Thoracic aorta (tissue), 2 donors: ENCODE data around the gene RPGRIP1L. TPM values are rescaled to one million over a fixed set of nuclear protein-coding genes. Genes with fewer than 3 reads are reported as not detected.

Experiments used
- ATAC-seq: fragments of 150-250 bp; one replicate; pipeline ENCODE4 v1.8.0; 2017; ENCODE audit warnings: low read depth; ENCODE audit not compliant: insufficient number of reproducible peaks, low FRiP score
- DNase-seq: peaks from one replicate; pipeline ENCODE4 v3.0.0-alpha.2; 2020; ENCODE audit warnings: low spot score
- H3K27ac ChIP-seq, 2 donors: fragments of 200-600 bp; sonication (generic); 1 replicate in 1 of 2; 2 replicates in 1 of 2; pipeline ENCODE4 v1.5.1; 2016; ENCODE audit warnings: mild to moderate bottlenecking in 2 of 2, moderate library complexity in 2 of 2
- H3K27me3 ChIP-seq: fragments of 200-600 bp; sonication (generic); replicated peaks from 2 replicates; pipeline ENCODE4 v1.6.0; 2016; ENCODE audit warnings: mild to moderate bottlenecking; ENCODE audit not compliant: insufficient read depth
- H3K36me3 ChIP-seq: fragments of 200-600 bp; sonication (generic); one replicate; pipeline ENCODE4 v1.5.1; 2016
- H3K4me1 ChIP-seq, 2 donors: fragments of 200-600 bp; sonication (generic); 1 replicate in 1 of 2; 2 replicates in 1 of 2; pipeline versions ENCODE4 v1.5.1 to v1.6.0; 2016; ENCODE audit warnings: low read depth in 2 of 2, mild to moderate bottlenecking in 1 of 2; ENCODE audit not compliant: control insufficient read depth in 1 of 2
- H3K4me3 ChIP-seq: fragments of 200-600 bp; sonication (generic); 2 replicates; pipeline ENCODE4 v1.5.1; 2016; ENCODE audit warnings: mild to moderate bottlenecking
- H3K9me3 ChIP-seq: fragments of 200-600 bp; sonication (generic); 2 replicates; pipeline ENCODE4 v1.5.1; 2016
- total RNA-seq, 2 donors: library from RNA; depleted of rRNA; stranded (reverse); fragments of >200 nt; gene quantifications; one replicate each; pipeline versions ENCODE4 v1.1.0 to v1.2.3, GENCODE V29; 2016
- TF ChIP-seq, protein P1 (sequence below): fragments of 200-600 bp; sonication (generic); IDR thresholded peaks from one replicate; pipeline ENCODE4 v1.5.1; 2019; ENCODE audit warnings: antibody characterized with exemption

RPGRIP1L gene
- total RNA-seq, 2 donors from 2014 or later = 3.4 to 9.1 TPM

- Histone ChIP-seq H3K27me3 (no peaks in the 10 kb centered on the region), H3K4me1 (no peaks in the 10 kb centered on the region), H3K27ac (no peak overlapping the region), H3K4me3 (no peak overlapping the region), H3K36me3 (no peaks in the 10 kb centered on the region), H3K9me3 (peaks cover 9% of the 10 kb centered on the region)
- ATAC-seq = no peak
- no peak for DNase-seq
- TF ChIP-seq, protein P1, sequence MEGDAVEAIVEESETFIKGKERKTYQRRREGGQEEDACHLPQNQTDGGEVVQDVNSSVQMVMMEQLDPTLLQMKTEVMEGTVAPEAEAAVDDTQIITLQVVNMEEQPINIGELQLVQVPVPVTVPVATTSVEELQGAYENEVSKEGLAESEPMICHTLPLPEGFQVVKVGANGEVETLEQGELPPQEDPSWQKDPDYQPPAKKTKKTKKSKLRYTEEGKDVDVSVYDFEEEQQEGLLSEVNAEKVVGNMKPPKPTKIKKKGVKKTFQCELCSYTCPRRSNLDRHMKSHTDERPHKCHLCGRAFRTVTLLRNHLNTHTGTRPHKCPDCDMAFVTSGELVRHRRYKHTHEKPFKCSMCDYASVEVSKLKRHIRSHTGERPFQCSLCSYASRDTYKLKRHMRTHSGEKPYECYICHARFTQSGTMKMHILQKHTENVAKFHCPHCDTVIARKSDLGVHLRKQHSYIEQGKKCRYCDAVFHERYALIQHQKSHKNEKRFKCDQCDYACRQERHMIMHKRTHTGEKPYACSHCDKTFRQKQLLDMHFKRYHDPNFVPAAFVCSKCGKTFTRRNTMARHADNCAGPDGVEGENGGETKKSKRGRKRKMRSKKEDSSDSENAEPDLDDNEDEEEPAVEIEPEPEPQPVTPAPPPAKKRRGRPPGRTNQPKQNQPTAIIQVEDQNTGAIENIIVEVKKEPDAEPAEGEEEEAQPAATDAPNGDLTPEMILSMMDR = no peak
Measured at GRCh38 chr16:53646506-53646905, 57.2 kb downstream of the RPGRIP1L start.

- Histone ChIP-seq H3K27ac (no peak overlapping the region), H3K27me3 (no peaks in the 10 kb centered on the region), H3K36me3 (no peaks in the 10 kb centered on the region), H3K9me3 (peaks cover 9% of the 10 kb centered on the region), H3K4me3 (no peak overlapping the region), H3K4me1 (no peaks in the 10 kb centered on the region)
- ATAC-seq (no peak), DNase-seq (no peak)
- TF ChIP-seq, protein P1 = no peak
Measured at GRCh38 chr16:53643474-53643873, 60.2 kb downstream of the RPGRIP1L start.

DNA sequence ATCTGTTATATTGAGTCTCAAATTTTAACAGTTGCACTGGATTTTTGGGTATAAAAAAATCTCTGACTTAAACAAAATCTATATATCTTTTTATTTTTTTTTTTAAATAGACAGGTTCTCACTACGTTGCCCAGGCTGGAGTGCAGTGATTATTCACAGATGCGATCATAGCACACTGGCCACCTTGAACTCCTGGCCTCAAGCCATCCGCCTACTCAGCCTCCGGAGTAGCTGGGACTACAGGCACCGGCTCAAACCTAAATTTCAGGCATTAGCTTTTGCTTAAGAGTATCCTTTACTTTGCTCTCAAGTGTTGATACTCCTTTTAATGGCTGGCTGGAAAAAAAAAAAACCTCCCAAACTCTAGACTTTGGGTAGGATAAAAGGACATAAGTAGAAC, 61.6 kb downstream of the RPGRIP1L start:
- Histone ChIP-seq H3K9me3 (peaks cover 9% of the 10 kb centered on the region), H3K4me3 (no peak overlapping the region), H3K36me3 (no peaks in the 10 kb centered on the region), H3K4me1 (no peaks in the 10 kb centered on the region), H3K27ac (no peak overlapping the region), H3K27me3 (no peaks in the 10 kb centered on the region)
- TF ChIP-seq, protein P1 = no peak
- ATAC-seq (no peak), DNase-seq (no peak)

GRCh38 chr16:53636978-53637377, 66.7 kb downstream of the RPGRIP1L start:
- ATAC-seq = no peak
- Histone ChIP-seq H3K27ac (no peak overlapping the region), H3K27me3 (no peaks in the 10 kb centered on the region), H3K4me1 (no peaks in the 10 kb centered on the region), H3K9me3 (no peaks in the 10 kb centered on the region), H3K4me3 (no peak overlapping the region), H3K36me3 (peaks cover 3% of the 10 kb centered on the region)
- no peak for DNase-seq
- TF ChIP-seq, protein P1 = no peak

- Histone ChIP-seq H3K9me3 (no peaks in the 10 kb centered on the region), H3K4me1 (no peaks in the 10 kb centered on the region), H3K27ac (no peak overlapping the region), H3K4me3 (no peak overlapping the region), H3K36me3 (peaks cover 3% of the 10 kb centered on the region), H3K27me3 (no peaks in the 10 kb centered on the region)
- DNase-seq = no peak
- no peak for ATAC-seq
- TF ChIP-seq, protein P1 = no peak
Measured at GRCh38 chr16:53632526-53632925, 71.1 kb downstream of the RPGRIP1L start.
